Measurements from ENCODE around the gene SLC39A10. TPM values are rescaled to one million over a fixed set of nuclear protein-coding genes. Genes with fewer than 3 reads are reported as not detected.

Gene SLC39A10
- total RNA-seq, 1 donor from 2014 or later = 9.9 TPM

DNA sequence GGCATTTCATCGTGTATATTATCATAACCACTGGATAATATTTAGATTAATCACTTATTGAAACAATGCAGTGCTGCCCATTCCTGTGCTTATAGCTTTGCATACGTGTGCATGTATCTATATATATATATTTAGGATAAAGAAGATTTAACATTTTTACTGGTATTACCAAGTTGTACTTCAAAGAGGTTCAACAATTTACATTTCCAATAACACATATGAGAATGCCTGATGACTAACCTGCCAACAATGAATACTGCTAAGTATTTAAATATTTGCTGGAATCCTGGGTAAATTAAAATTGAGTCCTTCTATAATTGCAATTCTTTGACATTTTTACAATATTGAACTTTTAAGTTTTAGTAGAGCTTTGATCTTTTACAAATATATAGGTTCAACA, 111.4 kb downstream of the SLC39A10 start:
- Histone ChIP-seq H3K36me3 (no peaks in the 10 kb centered on the region), H3K9me3 (peaks cover 0 to 9% of the 10 kb centered on the region in 2 donors), H3K4me1 (no peaks in the 10 kb centered on the region), H3K4me3 (no peak overlapping the region), H3K27me3 (no peaks in the 10 kb centered on the region), H3K27ac (no peak overlapping the region)
- intact Hi-C loops (cut with DNase I) = no loop called here
- TF ChIP-seq, protein P1, sequence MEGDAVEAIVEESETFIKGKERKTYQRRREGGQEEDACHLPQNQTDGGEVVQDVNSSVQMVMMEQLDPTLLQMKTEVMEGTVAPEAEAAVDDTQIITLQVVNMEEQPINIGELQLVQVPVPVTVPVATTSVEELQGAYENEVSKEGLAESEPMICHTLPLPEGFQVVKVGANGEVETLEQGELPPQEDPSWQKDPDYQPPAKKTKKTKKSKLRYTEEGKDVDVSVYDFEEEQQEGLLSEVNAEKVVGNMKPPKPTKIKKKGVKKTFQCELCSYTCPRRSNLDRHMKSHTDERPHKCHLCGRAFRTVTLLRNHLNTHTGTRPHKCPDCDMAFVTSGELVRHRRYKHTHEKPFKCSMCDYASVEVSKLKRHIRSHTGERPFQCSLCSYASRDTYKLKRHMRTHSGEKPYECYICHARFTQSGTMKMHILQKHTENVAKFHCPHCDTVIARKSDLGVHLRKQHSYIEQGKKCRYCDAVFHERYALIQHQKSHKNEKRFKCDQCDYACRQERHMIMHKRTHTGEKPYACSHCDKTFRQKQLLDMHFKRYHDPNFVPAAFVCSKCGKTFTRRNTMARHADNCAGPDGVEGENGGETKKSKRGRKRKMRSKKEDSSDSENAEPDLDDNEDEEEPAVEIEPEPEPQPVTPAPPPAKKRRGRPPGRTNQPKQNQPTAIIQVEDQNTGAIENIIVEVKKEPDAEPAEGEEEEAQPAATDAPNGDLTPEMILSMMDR (IDR thresholded peaks at IDR 0.05) = no peak
- DNase-seq (ENCODE audit: low spot score in 2 of 2) = no peak

DNA sequence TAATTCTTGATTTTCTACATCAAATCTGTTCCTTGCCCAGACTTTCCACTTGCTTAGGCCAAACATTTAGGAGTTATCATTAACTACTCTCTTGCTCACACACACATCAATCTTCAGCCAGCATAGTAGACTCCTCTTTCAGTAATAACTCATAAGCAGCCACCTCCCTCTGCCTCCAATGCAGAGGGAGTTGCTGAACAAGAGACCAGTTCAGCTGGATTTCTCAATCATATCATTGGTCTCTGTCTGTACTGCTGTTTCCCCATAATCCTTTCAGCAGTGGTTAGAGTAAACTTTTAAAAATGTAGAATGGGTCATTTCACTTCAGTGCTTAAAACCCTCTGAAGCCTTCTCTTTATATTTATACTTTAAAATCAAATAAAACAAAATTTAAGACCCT, 112.9 kb downstream of the SLC39A10 start:
- TF ChIP-seq, protein P1 (IDR thresholded peaks at IDR 0.05) = no peak
- DNase-seq (ENCODE audit: low spot score in 2 of 2) = no peak
- H3K36me3 ChIP-seq = no peaks in the 10 kb centered on the region
- H3K27me3 ChIP-seq = no peaks in the 10 kb centered on the region
- peaks cover 0 to 2% of the 10 kb centered on the region in 2 donors for H3K9me3 ChIP-seq
- no peaks in the 10 kb centered on the region for H3K4me1 ChIP-seq
- intact Hi-C loops (cut with DNase I) = no loop called here
- no peak overlapping the region for H3K4me3 ChIP-seq
- no peak overlapping the region for H3K27ac ChIP-seq

DNA sequence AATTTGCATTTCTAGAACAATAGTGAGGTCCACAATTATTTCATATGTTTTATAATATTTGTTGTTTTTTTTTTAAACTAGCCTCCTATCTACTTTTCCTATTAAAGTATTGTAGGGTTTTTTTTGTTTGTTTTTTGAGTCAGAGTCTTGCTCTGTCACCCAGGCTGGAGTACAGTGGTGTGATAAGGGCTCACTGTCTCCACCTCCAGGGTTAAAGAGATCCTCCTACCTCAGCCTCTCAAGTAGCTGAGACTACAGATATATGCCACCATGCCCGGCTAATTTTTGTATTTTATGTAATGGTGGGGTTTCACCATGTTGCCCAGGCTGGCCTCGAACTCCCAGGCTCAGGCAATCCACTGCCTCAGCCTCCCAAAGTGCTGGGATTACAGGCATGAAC, 122.5 kb downstream of the SLC39A10 start:
- H3K27ac ChIP-seq = no peak overlapping the region
- TF ChIP-seq, protein P1 (IDR thresholded peaks at IDR 0.05) = no peak
- H3K4me3 ChIP-seq = no peak overlapping the region
- no peaks in the 10 kb centered on the region for H3K27me3 ChIP-seq
- no peak for DNase-seq (ENCODE audit: low spot score in 2 of 2)
- no peaks in the 10 kb centered on the region for H3K4me1 ChIP-seq
- no peaks in the 10 kb centered on the region for H3K36me3 ChIP-seq
- no peaks in the 10 kb centered on the region for H3K9me3 ChIP-seq
- intact Hi-C loops (cut with DNase I) = no loop called here

DNA sequence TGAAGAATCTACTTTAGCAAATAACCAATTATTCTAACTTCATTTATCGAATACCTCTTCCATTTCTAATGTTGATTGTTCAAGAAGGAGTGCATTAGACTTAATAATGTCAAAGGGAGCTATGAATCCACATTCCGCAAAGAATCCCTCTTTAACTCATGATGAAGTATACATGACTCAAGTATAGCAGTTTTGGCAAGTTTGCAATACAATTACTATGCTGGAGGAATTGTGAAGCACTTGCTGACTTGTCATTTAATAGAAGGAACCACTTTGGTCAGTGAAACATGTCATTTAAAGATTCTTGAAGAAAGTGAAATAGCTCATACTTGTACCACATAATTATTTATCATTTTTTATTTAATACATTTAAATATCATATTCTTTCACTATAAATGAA, 125.1 kb downstream of the SLC39A10 start:
- H3K4me1 ChIP-seq = no peaks in the 10 kb centered on the region
- H3K4me3 ChIP-seq = no peak overlapping the region
- intact Hi-C loops (cut with DNase I) = no loop called here
- DNase-seq (ENCODE audit: low spot score in 2 of 2) = no peak
- no peaks in the 10 kb centered on the region for H3K36me3 ChIP-seq
- no peaks in the 10 kb centered on the region for H3K9me3 ChIP-seq
- no peaks in the 10 kb centered on the region for H3K27me3 ChIP-seq
- H3K27ac ChIP-seq = no peak overlapping the region
- TF ChIP-seq, protein P1 (IDR thresholded peaks at IDR 0.05) = no peak

All from ascending aorta (tissue), 2 donors.